Measurements from ENCODE around the gene FETUB.

FETUB gene

GRCh38 chr3:186598108-186598784 lies 42.0 kb upstream of the FETUB start:
- peak; percentile 48 for DNase-seq (ENCODE audit: low read depth)
- no peak overlapping the region for H3K4me3 ChIP-seq (ENCODE audit: control insufficient read depth, low read depth, low read length)
- no peak for TF ChIP-seq CTCF (conservative IDR thresholded peaks at IDR 0.05; ENCODE audit: control insufficient read depth, insufficient read depth, low read depth, low read length)

GRCh38 chr3:186598794-186599141 lies 41.4 kb upstream of the FETUB start:
- DNase-seq (ENCODE audit: low read depth) = no peak
- TF ChIP-seq CTCF (conservative IDR thresholded peaks at IDR 0.05; ENCODE audit: control insufficient read depth, insufficient read depth, low read depth, low read length) = no peak
- no peak overlapping the region for H3K4me3 ChIP-seq (ENCODE audit: control insufficient read depth, low read depth, low read length)

- H3K4me3 ChIP-seq (ENCODE audit: control insufficient read depth, low read depth, low read length) = no peak overlapping the region
- no peak for DNase-seq (ENCODE audit: low read depth)
Observed at GRCh38 chr3:186599142-186599784, 40.9 kb upstream of the FETUB start.

GRCh38 chr3:186599785-186600166 lies 40.4 kb upstream of the FETUB start:
- no peak for DNase-seq (ENCODE audit: low read depth)
- no peak for TF ChIP-seq CTCF (conservative IDR thresholded peaks at IDR 0.05; ENCODE audit: control insufficient read depth, insufficient read depth, low read depth, low read length)
- no peak overlapping the region for H3K4me3 ChIP-seq (ENCODE audit: control insufficient read depth, low read depth, low read length)

More at GRCh38 chr3:186599142-186599784, 40.9 kb upstream of the FETUB start:
- no peak for TF ChIP-seq CTCF (conservative IDR thresholded peaks at IDR 0.05; ENCODE audit: control insufficient read depth, insufficient read depth, low read depth, low read length)

GRCh38 chr3:186600896-186601295 lies 39.3 kb upstream of the FETUB start:
- TF ChIP-seq CTCF (conservative IDR thresholded peaks at IDR 0.05; ENCODE audit: control insufficient read depth, insufficient read depth, low read depth, low read length) = no peak
- no peak for DNase-seq (ENCODE audit: low read depth)
- no peak overlapping the region for H3K4me3 ChIP-seq (ENCODE audit: control insufficient read depth, low read depth, low read length)

GRCh38 chr3:186603159-186603558 lies 37.0 kb upstream of the FETUB start:
- H3K4me3 ChIP-seq (ENCODE audit: control insufficient read depth, low read depth, low read length) = no peak overlapping the region
- TF ChIP-seq CTCF (conservative IDR thresholded peaks at IDR 0.05; ENCODE audit: control insufficient read depth, insufficient read depth, low read depth, low read length) = no peak
- no peak for DNase-seq (ENCODE audit: low read depth)
